WTC11 (cell line): ENCODE measurements around the gene RMND5A. TPM values are rescaled to one million over a fixed set of nuclear protein-coding genes. Genes with fewer than 3 reads are reported as not detected.

Experiments used
- ATAC-seq: fragments of 200-7000 bp; cut with Tn5 transposase; 2 replicates; pipeline ENCODE4 v1.10.0; 2021; ENCODE audit warnings: mild to moderate bottlenecking, moderate library complexity
- CTCF ChIA-PET: fragments of 300-600 bp; sonication (Branson Sonifier 250); formaldehyde crosslinking; loops from one replicate; lab custom pipeline; 2021; ENCODE audit warnings: antibody characterized with exemption; lab: Charles Lee
- POLR2A ChIA-PET: fragments of 350-600 bp; sonication (Branson Sonifier 250); formaldehyde crosslinking; loops from one replicate; lab custom pipeline; 2021; ENCODE audit warnings: antibody characterized with exemption; lab: Charles Lee
- DNase-seq: peaks from one replicate; pipeline ENCODE4 v3.0.0; 2021; ENCODE audit warnings: low spot score
- H3K27ac Mint-ChIP-seq: 2 replicates; pipeline ENCODE4 v1.8.0; 2021; ENCODE audit warnings: mixed read lengths
- H3K27me3 Mint-ChIP-seq: 2 replicates; pipeline ENCODE4 v1.8.0; 2021; ENCODE audit warnings: low read depth, mild to moderate bottlenecking, moderate library complexity, mixed read lengths
- H3K36me3 Mint-ChIP-seq: 2 replicates; pipeline ENCODE4 v1.8.0; 2021; ENCODE audit warnings: mixed read lengths
- H3K4me1 Mint-ChIP-seq: 2 replicates; pipeline ENCODE4 v1.8.0; 2022; ENCODE audit warnings: mixed read lengths
- H3K4me3 Mint-ChIP-seq: 2 replicates; pipeline ENCODE4 v1.8.0; 2021; ENCODE audit warnings: mild to moderate bottlenecking, moderate library complexity, mixed read lengths
- H3K9me3 Mint-ChIP-seq: 2 replicates; pipeline ENCODE4 v1.8.0; 2021; ENCODE audit warnings: mixed read lengths
- ARID4B ChIP-seq: sonication (generic); formaldehyde crosslinking; IDR thresholded peaks from 2 replicates; pipeline ENCODE4 v1.8.0; 2023; ENCODE audit warnings: missing genetic modification reagents, mild to moderate bottlenecking, borderline replicate concordance
- CTCF ChIP-seq: fragments of 200-600 bp; IDR thresholded peaks from 2 replicates; pipeline ENCODE4 v1.8.0; 2022; ENCODE audit warnings: antibody characterized with exemption
- FOXP4 ChIP-seq: sonication (generic); formaldehyde crosslinking; IDR thresholded peaks from 2 replicates; pipeline ENCODE4 v1.8.0; 2022; ENCODE audit warnings: mild to moderate bottlenecking, missing genetic modification reagents
- MXD4 ChIP-seq: fragments of 250-450 bp; sonication (Bioruptor Pico); IDR thresholded peaks from 2 replicates; pipeline ENCODE4 v1.8.0; 2021; ENCODE audit warnings: mild to moderate bottlenecking, moderate library complexity, borderline replicate concordance
- SOX15 ChIP-seq: fragments of 250-450 bp; sonication (Bioruptor Pico); IDR thresholded peaks from 2 replicates; pipeline ENCODE4 v1.9.0; 2021; ENCODE audit warnings: mild to moderate bottlenecking
- TCF7 ChIP-seq: sonication (generic); formaldehyde crosslinking; IDR thresholded peaks from 2 replicates; pipeline ENCODE4 v1.8.0; 2022; ENCODE audit warnings: mild to moderate bottlenecking, low read depth, missing genetic modification reagents, moderate library complexity
- USF1 ChIP-seq: sonication (generic); formaldehyde crosslinking; IDR thresholded peaks from 2 replicates; pipeline ENCODE4 v1.8.0; 2022; ENCODE audit warnings: mild to moderate bottlenecking, missing genetic modification reagents
- ZNF138 ChIP-seq: sonication (generic); formaldehyde crosslinking; conservative IDR thresholded peaks from 2 replicates; pipeline ENCODE4 v1.8.1; 2022; ENCODE audit warnings: mild to moderate bottlenecking, moderate library complexity, missing genetic modification reagents
- ZNF425 ChIP-seq: fragments of 250-450 bp; sonication (Bioruptor Pico); conservative IDR thresholded peaks from 2 replicates; pipeline ENCODE4 v1.9.0; 2021; ENCODE audit warnings: mild to moderate bottlenecking
- ZSCAN18 ChIP-seq: fragments of 250-450 bp; sonication (Bioruptor Pico); IDR thresholded peaks from 2 replicates; pipeline ENCODE4 v2.1.2; 2022; ENCODE audit warnings: mild to moderate bottlenecking, moderate library complexity
- total RNA-seq: library from RNA; stranded (reverse); gene quantifications from 3 replicates; pipeline ENCODE4 v1.2.3, GENCODE V29; 2021

RMND5A gene
- total RNA-seq, 1 experiment from 2014 or later = 55.4 TPM

GRCh38 chr2:86760371-86760770, 40.3 kb downstream of the RMND5A start (continued):
- TF ChIP-seq ARID4B (no peak), ZNF425 (CRISPR knock-in tag) (no peak), SOX15 (CRISPR knock-in tag) (no peak), ZNF138 (CRISPR knock-in tag) (no peak), FOXP4 (CRISPR knock-in tag) (no peak), ZSCAN18 (CRISPR knock-in tag) (no peak)

GRCh38 chr2:86764661-86765309, 44.7 kb downstream of the RMND5A start:
- H3K4me3 Mint-ChIP-seq = no peak overlapping the region
- no peaks in the 10 kb centered on the region for H3K27me3 Mint-ChIP-seq
- CTCF ChIA-PET = interaction anchor here (1.0 to 2.0 kb wide), 2 partner anchors 8 to 43 kb away, joined by 3 to 4 read pairs; no protein-coding TSS in a partner anchor
- peaks cover 29% of the 10 kb centered on the region for H3K36me3 Mint-ChIP-seq
- POLR2A ChIA-PET = no interaction called here
- peak overlapping the region; percentile 77 for H3K27ac Mint-ChIP-seq
- ATAC-seq (peak; percentile 75), DNase-seq (no peak)
- peaks cover 5% of the 10 kb centered on the region for H3K4me1 Mint-ChIP-seq
- no peaks in the 10 kb centered on the region for H3K9me3 Mint-ChIP-seq
- TF ChIP-seq TCF7 = no peak
- peak; percentile 38; the same call in 1 of the 2 replicates for TF ChIP-seq CTCF
- TF ChIP-seq MXD4 = no peak
- TF ChIP-seq USF1 (CRISPR knock-in tag) = 0 out of 2 replicates have a peak, but pooled peaks have one; percentile 26
- TF ChIP-seq, all 79 proteins: peak for 2
